Right lobe of liver (tissue), 6 donors: Measurements from ENCODE around the gene MGME1. TPM values are rescaled to one million over a fixed set of nuclear protein-coding genes. Genes with fewer than 3 reads are reported as not detected.

Experiments used
- ATAC-seq, 4 donors: fragments of 200-7000 bp; cut with Tn5 transposase; one replicate each; pipeline ENCODE4 v1.9.1; 2020; ENCODE audit warnings: mild to moderate bottlenecking in 4 of 4, moderate library complexity in 4 of 4
- DNase-seq, 3 donors: peaks; one replicate each; pipeline ENCODE4 v3.0.0-alpha.2; 2020
- H3K27ac ChIP-seq, 3 donors: fragments of 200-600 bp; one replicate each; pipeline ENCODE4 v1.8.0; 2022
- H3K27me3 ChIP-seq, 2 donors: fragments of 200-600 bp; one replicate each; pipeline ENCODE4 v1.8.0; 2022
- H3K36me3 ChIP-seq, 4 donors: fragments of 200-600 bp; sonication (generic) in 1 of 4; one replicate each; pipeline versions ENCODE4 v1.5.1 to v1.8.0; 2017 to 2022; ENCODE audit warnings: control low read depth in 1 of 4
- H3K4me1 ChIP-seq, 4 donors: fragments of 200-600 bp; sonication (generic) in 1 of 4; one replicate each; pipeline versions ENCODE4 v1.5.1 to v1.8.0; 2017 to 2022; ENCODE audit warnings: control low read depth in 1 of 4
- H3K4me3 ChIP-seq, 3 donors: fragments of 200-600 bp; one replicate each; pipeline ENCODE4 v1.8.0; 2022
- H3K9me3 ChIP-seq, 4 donors: fragments of 200-600 bp; sonication (generic) in 1 of 4; one replicate each; pipeline versions ENCODE4 v1.5.1 to v1.8.0; 2017 to 2022; ENCODE audit warnings: control low read depth in 1 of 4
- CTCF ChIP-seq, 4 donors: fragments of 200-600 bp in 3 of 4; fragments of 450-650 bp in 1 of 4; IDR thresholded peaks; one replicate each; pipeline versions ENCODE4 v1.5.1 to v1.8.0; 2016 to 2022; ENCODE audit warnings: antibody characterized with exemption in 4 of 4, mild to moderate bottlenecking in 2 of 4
- POLR2A ChIP-seq: fragments of 450-650 bp; IDR thresholded peaks from one replicate; pipeline ENCODE4 v1.6.1; 2017; ENCODE audit warnings: antibody characterized with exemption, mild to moderate bottlenecking
- WGBS: methylation state at CpG from one replicate; pipeline ENCODE4 v1.1.6; 2018; ENCODE audit warnings: low coverage, low lambda C conversion rate; ENCODE audit not compliant: insufficient coverage; ENCODE audit errors: missing lambda C conversion rate; 5-methylcytosine and 5-hydroxymethylcytosine counted together
- intact Hi-C, 2 donors: fragments of 100-400 bp; cut with DNase I; formaldehyde crosslinking; loops; one replicate each; pipeline versions ENCODE4 v1.11.2 to v1.14.1; 2022
- total RNA-seq, 6 experiments: library from RNA; depleted of rRNA in 2 of 6; stranded (reverse); fragments of >200 nt in 2 of 6; fragmentation: NEBNext Ultra II Directional in 3 of 6; extraction: Animal tissue kit (Norgen Biotek cat#: 25700) in 3 of 6; gene quantifications; one replicate each; pipeline versions ENCODE4 v1.1.0 to v1.2.4, GENCODE V29; 2016 to 2023
- donor health status: DM: no; HTN: yes; CAD: no.
- donor health status: DM: no; HTN: no; CAD: no.
- donor health status: DM: no; HTN: no; CAD: no.
- donor health status: DM: no; HTN: yes; CAD: no.
- donor health status: DM: no; HTN: yes; CAD: no.

Gene MGME1
- total RNA-seq, 6 experiments from 2014 or later: 6.0 to 8.4 (median 7.5) TPM

- no peak overlapping the region for H3K27ac ChIP-seq
- TF ChIP-seq POLR2A (no peak), CTCF (IDR thresholded peaks at IDR 0.05) (no peak)
- H3K9me3 ChIP-seq: no peaks in the 10 kb centered on the region
- H3K36me3 ChIP-seq: no peaks in the 10 kb centered on the region
- DNase-seq (no peak), ATAC-seq (no peak)
- H3K27me3 ChIP-seq: no peaks in the 10 kb centered on the region
- 60% methylated on average over 2 of the region's 5 CpGs for WGBS
- H3K4me1 ChIP-seq: peaks cover 0 to 30% (median 0%) of the 10 kb centered on the region in 4 donors
- H3K4me3 ChIP-seq: no peak overlapping the region
- intact Hi-C loops: no loop called here
These were observed 35.1 kb downstream of the MGME1 start for GRCh38 chr20:18003897-18004296.

- no peak for DNase-seq
These were observed 35.7 kb downstream of the MGME1 start for GRCh38 chr20:18004384-18005031.

GRCh38 chr20:18005170-18005989 lies 36.6 kb downstream of the MGME1 start:
- DNase-seq (no peak), ATAC-seq (peak in 1 of 4 donors; percentile 11)
- H3K27me3 ChIP-seq: no peaks in the 10 kb centered on the region
- H3K4me3 ChIP-seq: no peak overlapping the region
- no peak overlapping the region for H3K27ac ChIP-seq
- no peaks in the 10 kb centered on the region for H3K36me3 ChIP-seq
- TF ChIP-seq CTCF (IDR thresholded peaks at IDR 0.05): no peak
- TF ChIP-seq POLR2A: no peak
- intact Hi-C loops: no loop called here
- peaks cover 0 to 30% (median 0%) of the 10 kb centered on the region in 4 donors for H3K4me1 ChIP-seq
- 94% methylated on average over 12 of the region's 21 CpGs for WGBS
- no peaks in the 10 kb centered on the region for H3K9me3 ChIP-seq

More at GRCh38 chr20:18004384-18005031, 35.7 kb downstream of the MGME1 start:
- ATAC-seq: no peak
- Histone ChIP-seq H3K27me3 (no peaks in the 10 kb centered on the region), H3K4me3 (no peak overlapping the region), H3K27ac (no peak overlapping the region), H3K9me3 (no peaks in the 10 kb centered on the region), H3K36me3 (no peaks in the 10 kb centered on the region), H3K4me1 (peaks cover 0 to 30% (median 0%) of the 10 kb centered on the region in 4 donors)
- intact Hi-C loops: no loop called here
- WGBS: 74% methylated on average over 5 of the region's 8 CpGs
- TF ChIP-seq POLR2A (no peak), CTCF (IDR thresholded peaks at IDR 0.05) (no peak)

- DNase-seq: no peak
- intact Hi-C loops: no loop called here
These were observed 37.2 kb downstream of the MGME1 start for GRCh38 chr20:18005990-18006364.

More at GRCh38 chr20:18005990-18006364, 37.2 kb downstream of the MGME1 start:
- Histone ChIP-seq H3K27me3 (no peaks in the 10 kb centered on the region), H3K36me3 (no peaks in the 10 kb centered on the region), H3K9me3 (no peaks in the 10 kb centered on the region), H3K4me1 (peaks cover 0 to 30% (median 0%) of the 10 kb centered on the region in 4 donors), H3K4me3 (no peak overlapping the region), H3K27ac (no peak overlapping the region)
- 34% methylated on average over 4 of the region's 6 CpGs for WGBS
- ATAC-seq: peak in 2 of 4 donors; percentile 35 to 39
- TF ChIP-seq POLR2A: no peak
- no peak for TF ChIP-seq CTCF (IDR thresholded peaks at IDR 0.05)
